CD14-positive monocyte (primary cell): ENCODE measurements around the gene BHLHA9. TPM values are rescaled to one million over a fixed set of nuclear protein-coding genes. Genes with fewer than 3 reads are reported as not detected.
A peak's percentile ranks its signal among the peaks of the same experiment; 100 is the strongest.

Experiments
- DNase-seq, 3 donors: peaks; one replicate each; pipeline ENCODE4 v3.0.0-alpha.2; 2011 to 2022
- H2AFZ ChIP-seq: 2 replicates; pipeline ENCODE4 v1.6.0; 2012; ENCODE audit warnings: mild to moderate bottlenecking, low read depth, low read length, inconsistent platforms; ENCODE audit not compliant: insufficient read depth, poor library complexity, severe bottlenecking
- H3K27ac ChIP-seq, 2 donors: 1 replicate in 1 of 2; 2 replicates in 1 of 2; pipeline ENCODE4 v1.5.1; 2012 to 2013; ENCODE audit warnings: low read length in 2 of 2, control low read depth in 1 of 2, inconsistent platforms in 1 of 2, low read depth in 1 of 2, mild to moderate bottlenecking in 1 of 2
- H3K27me3 ChIP-seq, 2 donors: one replicate each; pipeline versions ENCODE4 v1.6.0 to v1.6.1; 2011 to 2013; ENCODE audit warnings: low read length in 2 of 2; ENCODE audit not compliant: control insufficient read depth in 2 of 2, insufficient read depth in 2 of 2
- H3K36me3 ChIP-seq, 2 donors: replicated peaks in 1 of 2; 1 replicate in 1 of 2; 2 replicates in 1 of 2; pipeline versions ENCODE4 v1.5.1 to v1.6.1; 2012 to 2013; ENCODE audit warnings: low read length in 2 of 2, control low read depth in 1 of 2, inconsistent platforms in 1 of 2, mild to moderate bottlenecking in 1 of 2; ENCODE audit not compliant: insufficient read depth in 2 of 2, control insufficient read depth in 1 of 2
- H3K4me1 ChIP-seq, 2 donors: 1 replicate in 1 of 2; 2 replicates in 1 of 2; pipeline versions ENCODE4 v1.5.1 to v1.6.1; 2012 to 2013; ENCODE audit warnings: low read length in 2 of 2, control low read depth in 1 of 2, inconsistent platforms in 1 of 2, mild to moderate bottlenecking in 1 of 2, moderate library complexity in 1 of 2; ENCODE audit not compliant: insufficient read depth in 2 of 2, control insufficient read depth in 1 of 2
- H3K4me2 ChIP-seq: replicated peaks from 2 replicates; pipeline ENCODE3; 2012; ENCODE audit warnings: low read length, moderate library complexity, mild to moderate bottlenecking; ENCODE audit not compliant: poor library complexity, severe bottlenecking; ENCODE audit errors: extremely low read depth
- H3K4me3 ChIP-seq, 3 experiments: fragments of 200-600 bp in 1 of 3; sonication (generic) in 1 of 3; replicated peaks in 1 of 3; 1 replicate in 2 of 3; 2 replicates in 1 of 3; pipeline ENCODE4 v1.5.1; 2011 to 2013; ENCODE audit warnings: low read length in 3 of 3, mild to moderate bottlenecking in 3 of 3, control low read depth in 2 of 3, low read depth in 2 of 3, inconsistent platforms in 1 of 3, moderate library complexity in 1 of 3
- H3K79me2 ChIP-seq: 2 replicates; pipeline ENCODE4 v1.6.0; 2012; ENCODE audit warnings: mild to moderate bottlenecking, control low read depth, inconsistent platforms, low read length, moderate library complexity; ENCODE audit not compliant: insufficient read depth
- H3K9ac ChIP-seq: 2 replicates; pipeline ENCODE4 v1.6.0; 2017; ENCODE audit warnings: low read length, mild to moderate bottlenecking; ENCODE audit not compliant: insufficient read depth, poor library complexity, severe bottlenecking
- H3K9me3 ChIP-seq, 2 donors: replicated peaks in 1 of 2; 1 replicate in 1 of 2; 2 replicates in 1 of 2; pipeline versions ENCODE4 v1.5.1 to v1.6.1; 2012 to 2013; ENCODE audit warnings: low read length in 2 of 2, control low read depth in 1 of 2; ENCODE audit not compliant: control insufficient read depth in 1 of 2, insufficient read depth in 1 of 2
- H4K20me1 ChIP-seq: 2 replicates; pipeline ENCODE4 v1.6.0; 2012; ENCODE audit warnings: mild to moderate bottlenecking, low read length, control low read depth, moderate library complexity; ENCODE audit not compliant: insufficient read depth
- H3K27ac Mint-ChIP-seq, 7 donors: one replicate each; pipeline ENCODE4 v1.8.0; 2020; ENCODE audit warnings: mild to moderate bottlenecking in 7 of 7, mixed read lengths in 7 of 7, moderate library complexity in 6 of 7, inconsistent platforms in 2 of 7
- H3K27me3 Mint-ChIP-seq, 3 donors: one replicate each; pipeline ENCODE4 v1.8.0; 2021 to 2022; ENCODE audit warnings: low read depth in 3 of 3, mild to moderate bottlenecking in 3 of 3, mixed read lengths in 3 of 3, moderate library complexity in 3 of 3, inconsistent platforms in 1 of 3
- H3K36me3 Mint-ChIP-seq, 2 donors: one replicate each; pipeline ENCODE4 v1.8.0; 2020; ENCODE audit warnings: mixed read lengths in 2 of 2, inconsistent platforms in 1 of 2, mild to moderate bottlenecking in 1 of 2
- H3K4me1 Mint-ChIP-seq: one replicate; pipeline ENCODE4 v1.8.0; 2020; ENCODE audit warnings: mild to moderate bottlenecking, mixed read lengths
- H3K4me3 Mint-ChIP-seq, 2 donors: one replicate each; pipeline ENCODE4 v1.8.0; 2020; ENCODE audit warnings: mild to moderate bottlenecking in 2 of 2, mixed read lengths in 2 of 2, moderate library complexity in 1 of 2
- H3K9me3 Mint-ChIP-seq, 7 donors: one replicate each; pipeline ENCODE4 v1.8.0; 2020 to 2022; ENCODE audit warnings: mixed read lengths in 7 of 7, mild to moderate bottlenecking in 6 of 7, moderate library complexity in 6 of 7, inconsistent platforms in 2 of 7
- WGBS: methylation state at CpG from one replicate; pipeline ENCODE4 v1.1.5; 2013; ENCODE audit warnings: missing lambda C conversion rate; ENCODE audit not compliant: insufficient coverage; 5-methylcytosine and 5-hydroxymethylcytosine counted together
- intact Hi-C, 2 donors: fragments of 100-400 bp; cut with micrococcal nuclease; formaldehyde crosslinking; loops; one replicate each; pipeline versions ENCODE4 v1.15.0 to v1.15.1; 2023
- polyA plus RNA-seq, 3 donors: library from polyadenylated mRNA; depleted of rRNA in 1 of 3; unstranded in 2 of 3; stranded (reverse) in 1 of 3; fragments of 300-500 nt in 2 of 3; fragments of >200 nt in 1 of 3; fragmentation: Illumina TruSeq in 2 of 3; gene quantifications; 1 replicate in 2 of 3; 2 replicates in 1 of 3; pipeline ENCODE4 v1.2.3, GENCODE V29; 2012 to 2021
- TF ChIP-seq, protein P1 (sequence below): fragments of 200-600 bp; IDR thresholded peaks from one replicate; pipeline ENCODE4 v1.8.0; 2022; ENCODE audit warnings: antibody characterized with exemption, mild to moderate bottlenecking

The BHLHA9 gene
- polyA plus RNA-seq, 3 donors, result not detected

DNA sequence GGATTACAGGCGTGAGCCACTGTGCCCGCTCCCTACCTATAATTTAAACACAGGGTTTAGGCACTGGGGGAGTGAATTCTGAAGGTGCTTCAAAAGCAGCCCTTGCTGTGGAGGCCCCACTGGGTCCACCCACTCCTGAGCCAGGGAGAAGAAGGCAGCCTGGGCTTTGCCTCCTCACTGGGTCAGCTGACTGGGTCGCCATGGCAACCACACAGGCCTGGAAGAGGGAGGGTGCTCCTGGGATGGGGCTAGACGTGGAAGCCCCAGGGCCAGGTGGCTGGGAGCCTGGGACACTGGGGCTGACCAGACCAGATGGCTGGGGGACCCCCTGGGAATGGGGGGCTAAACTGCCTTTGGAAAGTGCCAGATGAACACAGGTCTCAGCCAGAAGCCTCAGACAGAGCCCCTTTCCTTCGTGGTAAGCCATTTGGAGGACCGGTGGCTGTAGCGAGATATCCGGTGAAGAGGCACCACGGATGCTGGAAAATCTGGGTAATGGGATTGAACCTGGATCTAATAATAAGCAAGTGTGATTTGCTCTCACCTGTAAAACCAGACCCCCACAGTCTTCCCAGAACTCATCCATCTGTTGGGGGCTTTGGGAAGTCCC, 42.1 kb downstream of the BHLHA9 start:
- Histone ChIP-seq H3K9me3 (no peaks in the 10 kb centered on the region), H2AFZ (no peak overlapping the region), H3K9ac (no peak overlapping the region), H4K20me1 (no peaks in the 10 kb centered on the region), H3K4me2 (no peak overlapping the region), H3K27ac (no peak overlapping the region), H3K79me2 (no peaks in the 10 kb centered on the region), H3K4me1 (no peaks in the 10 kb centered on the region), H3K27me3 (no peaks in the 10 kb centered on the region), H3K4me3 (no peak overlapping the region), H3K36me3 (no peaks in the 10 kb centered on the region)
- Mint-ChIP-seq H3K4me1 (no peaks in the 10 kb centered on the region), H3K36me3 (no peaks in the 10 kb centered on the region), H3K4me3 (peak overlapping the region in 1 of 2 donors; percentile 26), H3K27ac (no peak overlapping the region), H3K27me3 (peaks cover 7 to 30% (median 20%) of the 10 kb centered on the region in 3 donors), H3K9me3 (peaks cover 0 to 7% (median 0%) of the 10 kb centered on the region in 7 donors)
- TF ChIP-seq, protein P1, sequence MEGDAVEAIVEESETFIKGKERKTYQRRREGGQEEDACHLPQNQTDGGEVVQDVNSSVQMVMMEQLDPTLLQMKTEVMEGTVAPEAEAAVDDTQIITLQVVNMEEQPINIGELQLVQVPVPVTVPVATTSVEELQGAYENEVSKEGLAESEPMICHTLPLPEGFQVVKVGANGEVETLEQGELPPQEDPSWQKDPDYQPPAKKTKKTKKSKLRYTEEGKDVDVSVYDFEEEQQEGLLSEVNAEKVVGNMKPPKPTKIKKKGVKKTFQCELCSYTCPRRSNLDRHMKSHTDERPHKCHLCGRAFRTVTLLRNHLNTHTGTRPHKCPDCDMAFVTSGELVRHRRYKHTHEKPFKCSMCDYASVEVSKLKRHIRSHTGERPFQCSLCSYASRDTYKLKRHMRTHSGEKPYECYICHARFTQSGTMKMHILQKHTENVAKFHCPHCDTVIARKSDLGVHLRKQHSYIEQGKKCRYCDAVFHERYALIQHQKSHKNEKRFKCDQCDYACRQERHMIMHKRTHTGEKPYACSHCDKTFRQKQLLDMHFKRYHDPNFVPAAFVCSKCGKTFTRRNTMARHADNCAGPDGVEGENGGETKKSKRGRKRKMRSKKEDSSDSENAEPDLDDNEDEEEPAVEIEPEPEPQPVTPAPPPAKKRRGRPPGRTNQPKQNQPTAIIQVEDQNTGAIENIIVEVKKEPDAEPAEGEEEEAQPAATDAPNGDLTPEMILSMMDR, result no peak
- DNase-seq, result no peak
- WGBS, result 10% methylated on average over 2 of the region's 9 CpGs
- intact Hi-C loops, result no loop called here

DNA sequence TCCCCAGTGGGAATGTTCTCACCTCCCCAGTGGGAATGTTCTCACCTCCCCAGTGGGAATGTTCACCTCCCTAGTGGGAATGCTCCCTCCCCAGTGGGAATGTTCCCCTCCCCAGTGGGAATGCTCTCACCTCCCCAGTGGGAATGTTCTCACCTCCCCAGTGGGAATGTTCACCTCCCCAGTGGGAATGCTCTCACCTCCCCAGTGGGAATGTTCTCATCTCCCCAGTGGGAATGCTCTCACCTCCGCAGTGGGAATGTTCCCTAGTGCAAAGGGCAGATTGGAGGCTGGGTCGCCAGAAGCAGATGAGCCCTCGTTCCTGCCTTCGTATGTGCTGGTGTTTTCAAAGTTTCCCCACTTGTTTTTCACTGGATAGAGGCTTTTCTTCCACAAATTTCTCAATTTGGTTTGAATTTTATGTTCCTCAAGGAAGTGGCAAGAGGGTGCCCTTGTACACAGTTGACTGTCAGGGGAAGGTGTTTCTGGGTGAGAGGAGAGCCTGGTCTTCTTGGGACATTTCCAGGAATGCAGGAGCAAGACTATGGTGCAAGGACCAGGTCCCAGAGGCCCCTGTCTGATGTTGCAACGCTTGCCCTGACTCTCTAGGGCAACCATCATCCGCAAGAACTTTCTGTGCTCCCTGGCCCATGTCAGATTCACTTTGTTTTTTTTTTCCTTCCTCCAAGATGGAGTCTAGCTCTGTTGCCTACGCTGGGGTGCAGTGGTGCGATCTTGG, 43.2 kb downstream of the BHLHA9 start:
- Histone ChIP-seq H3K9ac (no peak overlapping the region), H3K4me1 (no peaks in the 10 kb centered on the region), H3K27ac (no peak overlapping the region), H4K20me1 (no peaks in the 10 kb centered on the region), H3K9me3 (no peaks in the 10 kb centered on the region), H3K79me2 (no peaks in the 10 kb centered on the region), H3K27me3 (no peaks in the 10 kb centered on the region), H3K4me2 (no peak overlapping the region), H3K36me3 (no peaks in the 10 kb centered on the region), H2AFZ (no peak overlapping the region), H3K4me3 (no peak overlapping the region)
- Mint-ChIP-seq H3K4me3 (no peak overlapping the region), H3K4me1 (no peaks in the 10 kb centered on the region), H3K27me3 (peaks cover 7 to 30% (median 17%) of the 10 kb centered on the region in 3 donors), H3K27ac (no peak overlapping the region), H3K9me3 (peaks cover 0 to 3% (median 0%) of the 10 kb centered on the region in 7 donors), H3K36me3 (no peaks in the 10 kb centered on the region)
- TF ChIP-seq, protein P1, result no peak
- DNase-seq, result no peak
- WGBS, result 95% methylated on average over 7 of the region's 8 CpGs
- intact Hi-C loops, result no loop called here
